HG02678 (cell line): Measurements from ENCODE around the gene ADGRG1.

Source experiments
- ATAC-seq: cut with Tn5 transposase; IDR thresholded peaks from one replicate; pipeline ENCODE4 v1.9.1; 2021; ENCODE audit warnings: mild to moderate bottlenecking, moderate library complexity; ENCODE audit not compliant: unreplicated experiment

Gene ADGRG1

DNA sequence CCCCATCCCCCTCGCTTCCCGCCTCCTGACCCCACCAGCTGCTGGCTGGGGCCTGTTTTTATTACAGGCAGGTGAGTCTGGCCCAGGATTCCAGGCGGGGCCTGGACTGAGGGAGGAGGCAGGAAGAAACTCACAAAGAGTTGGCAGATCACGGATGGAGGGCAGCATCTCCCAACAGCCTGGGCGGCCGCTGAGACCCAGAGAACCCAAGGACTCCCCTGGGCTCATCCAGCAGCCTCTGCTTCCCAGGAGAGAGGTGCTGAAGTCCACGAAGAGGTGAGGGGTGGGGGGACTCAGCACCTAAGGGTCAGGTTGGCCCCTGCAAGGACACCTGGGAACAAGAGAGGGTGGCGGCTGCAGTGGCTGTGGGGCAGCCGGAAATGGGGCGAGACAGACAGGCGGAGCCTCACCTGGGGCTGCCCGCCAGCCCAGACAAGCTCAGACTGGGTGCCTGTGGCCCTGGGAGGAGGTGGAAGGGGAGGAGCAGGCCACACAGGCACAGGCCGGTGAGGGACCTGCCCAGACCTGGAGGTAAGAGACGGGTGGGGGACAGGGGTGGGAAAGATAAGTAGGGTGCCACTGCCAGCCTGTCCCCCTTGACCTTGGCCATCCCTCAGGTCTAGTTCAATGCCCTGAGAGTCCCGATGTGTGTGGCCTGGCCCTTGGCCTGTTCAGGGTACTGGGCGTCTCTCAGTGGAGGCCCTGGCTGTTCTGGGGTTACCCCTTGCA lies 8.7 kb upstream of the ADGRG1 start:
- no peak for ATAC-seq

DNA sequence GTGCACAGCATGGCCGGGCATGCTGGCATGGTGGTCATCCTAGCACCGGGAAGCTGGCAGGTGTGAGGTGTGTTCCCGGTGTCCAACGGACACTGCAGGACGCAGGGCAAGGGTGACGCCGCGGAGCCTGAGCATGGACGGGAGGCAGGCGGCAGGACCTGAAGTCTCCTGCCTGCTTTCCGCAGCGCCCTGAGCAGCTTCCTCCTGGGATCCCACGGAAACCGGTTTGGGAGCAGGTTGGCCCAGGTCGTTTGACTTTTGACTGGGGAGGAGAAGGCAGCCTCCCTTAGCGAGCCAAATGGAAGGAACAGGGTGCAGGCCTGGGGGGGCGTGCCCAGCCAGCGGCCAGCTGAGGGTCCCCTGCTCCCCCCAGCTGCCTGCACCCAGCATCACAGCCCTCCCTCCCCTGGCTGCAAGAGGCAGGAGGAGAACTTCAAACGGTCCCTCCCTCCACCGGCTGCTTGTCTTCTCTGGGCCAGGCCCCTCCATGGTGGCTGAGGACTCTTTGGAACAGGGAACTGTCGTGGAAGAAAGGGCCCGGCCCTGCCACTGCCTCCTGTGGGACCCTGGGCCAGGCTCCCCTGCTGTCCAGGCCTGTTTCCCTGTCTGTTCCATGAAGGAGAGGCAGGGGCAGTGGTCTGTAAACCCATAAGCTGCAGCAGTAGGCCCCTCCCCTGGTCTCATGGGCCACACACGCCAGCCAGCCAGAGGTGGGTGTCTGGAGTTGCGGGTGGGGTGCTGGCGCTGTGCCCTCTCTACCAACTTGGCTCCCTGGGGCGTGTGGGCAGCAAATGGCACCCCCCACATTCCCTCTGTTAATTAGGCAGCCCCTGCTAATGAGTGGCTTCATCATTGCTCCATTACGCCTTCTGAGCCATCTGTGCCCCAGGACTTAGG lies 7.8 kb upstream of the ADGRG1 start:
- ATAC-seq, result no peak

DNA sequence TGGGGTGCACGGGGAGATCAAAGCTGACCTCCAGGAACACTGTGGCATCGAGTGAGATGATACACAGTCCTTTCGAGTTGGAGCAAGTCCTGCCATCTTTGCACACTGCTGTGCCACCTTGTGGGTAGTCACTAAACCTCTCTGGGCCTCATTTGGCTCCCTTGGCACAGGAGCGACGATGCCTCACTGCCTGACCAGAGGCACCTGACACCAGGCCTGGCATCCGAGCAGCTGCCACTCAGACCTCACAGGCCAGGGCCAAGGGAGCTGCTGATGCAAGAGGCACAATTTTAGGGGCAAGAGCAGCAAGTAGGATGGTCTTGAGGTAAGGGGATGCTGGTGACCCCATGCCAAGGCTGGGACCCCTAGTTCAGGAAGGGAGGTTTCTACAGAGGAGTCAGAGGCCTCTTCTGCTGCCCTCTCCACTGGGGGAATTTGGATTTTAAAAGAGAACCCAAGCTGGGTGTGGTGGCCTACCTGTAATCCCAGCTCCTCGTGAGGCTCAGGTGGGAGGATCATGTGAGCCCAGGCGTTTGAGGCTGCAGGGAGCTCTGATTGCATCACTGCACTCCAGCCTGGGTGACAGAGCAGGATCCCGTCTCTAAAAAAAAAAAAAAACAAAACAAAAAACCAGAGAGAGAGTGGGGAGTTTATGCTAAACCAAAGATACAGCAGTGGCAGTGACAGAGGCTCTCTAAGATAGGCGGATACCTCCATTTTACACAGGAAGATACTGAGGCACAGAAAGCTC lies 6.7 kb upstream of the ADGRG1 start:
- no peak for ATAC-seq

DNA sequence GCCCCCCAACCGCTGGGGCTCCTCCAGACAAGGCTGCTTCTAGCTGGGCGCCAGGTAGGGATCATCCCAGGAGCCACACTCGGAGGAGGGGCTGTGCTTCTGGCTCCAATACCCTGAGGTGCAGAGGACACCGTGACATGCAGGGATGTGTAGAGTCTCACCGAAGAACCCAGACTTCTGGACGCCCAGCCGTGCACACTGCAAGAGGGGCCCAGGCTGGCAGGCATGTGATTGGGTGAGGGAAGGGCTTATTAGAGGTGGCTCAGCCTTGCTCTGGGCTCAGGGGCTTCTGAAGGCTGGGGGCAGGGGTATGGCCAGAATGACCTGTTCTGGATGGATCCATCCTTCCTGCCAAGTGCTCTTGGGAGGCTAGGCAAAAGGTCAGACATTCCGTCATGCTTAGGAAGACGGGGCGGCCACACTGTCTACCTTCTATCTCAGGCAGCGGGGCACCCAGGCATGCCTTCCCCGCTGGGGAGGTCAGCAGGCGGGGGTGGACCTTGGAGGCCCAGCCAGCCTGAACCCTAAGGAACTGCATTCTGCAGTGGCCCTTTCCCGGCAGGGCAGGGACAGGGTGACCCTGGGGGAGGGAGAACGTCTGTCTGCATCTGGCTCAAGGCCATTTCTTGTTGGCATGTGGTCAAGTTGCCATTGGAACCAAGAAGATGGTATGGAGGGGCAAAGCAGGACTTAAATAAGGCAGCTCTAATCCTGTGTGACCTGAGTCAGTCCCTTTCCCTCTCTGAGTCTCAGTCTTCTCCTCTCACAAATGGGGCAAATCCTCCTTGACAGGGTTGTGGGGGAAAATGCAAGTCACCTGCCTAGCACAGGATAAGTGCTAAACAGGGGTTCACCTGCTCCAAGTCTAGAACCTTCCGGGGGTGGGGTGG lies 5.8 kb upstream of the ADGRG1 start:
- no peak for ATAC-seq

DNA sequence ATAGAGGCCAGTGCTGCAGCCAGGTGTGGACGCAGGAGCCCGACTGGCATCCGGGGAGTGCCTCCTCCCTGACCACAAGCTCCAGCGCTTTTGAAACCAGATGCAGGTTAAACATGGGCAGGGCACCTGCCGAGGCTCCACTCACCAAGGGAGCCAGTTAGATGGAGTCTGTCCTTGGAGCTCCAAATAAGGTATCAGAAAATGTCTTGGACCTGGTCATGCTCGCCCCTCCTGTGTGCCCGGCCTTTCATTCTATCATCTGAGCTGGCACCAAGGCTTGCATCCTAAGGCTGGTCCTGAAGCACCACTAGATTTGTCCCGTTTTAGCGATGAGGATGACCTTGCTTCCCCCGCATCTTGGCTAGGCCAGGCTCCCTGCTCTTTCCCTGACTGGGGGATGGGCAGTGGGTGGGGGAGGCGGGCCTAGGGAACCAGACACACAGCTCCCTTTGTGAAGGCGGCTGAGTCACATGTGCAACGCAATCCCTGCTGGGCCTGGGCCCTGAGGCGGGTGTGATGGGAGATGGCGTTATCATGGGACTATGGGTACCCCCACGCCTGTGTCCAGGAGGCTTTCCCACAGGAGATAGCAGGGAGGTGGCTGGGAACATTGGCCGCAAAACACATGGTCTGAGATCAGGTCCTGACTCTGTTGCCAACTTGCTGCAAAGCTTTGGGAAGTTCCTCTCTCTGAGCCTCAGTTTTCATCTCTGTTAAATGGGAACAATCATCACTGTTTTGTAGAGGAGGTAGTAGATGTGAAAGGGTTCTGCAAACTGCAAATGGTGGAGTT lies 5.0 kb upstream of the ADGRG1 start:
- ATAC-seq, result no peak

DNA sequence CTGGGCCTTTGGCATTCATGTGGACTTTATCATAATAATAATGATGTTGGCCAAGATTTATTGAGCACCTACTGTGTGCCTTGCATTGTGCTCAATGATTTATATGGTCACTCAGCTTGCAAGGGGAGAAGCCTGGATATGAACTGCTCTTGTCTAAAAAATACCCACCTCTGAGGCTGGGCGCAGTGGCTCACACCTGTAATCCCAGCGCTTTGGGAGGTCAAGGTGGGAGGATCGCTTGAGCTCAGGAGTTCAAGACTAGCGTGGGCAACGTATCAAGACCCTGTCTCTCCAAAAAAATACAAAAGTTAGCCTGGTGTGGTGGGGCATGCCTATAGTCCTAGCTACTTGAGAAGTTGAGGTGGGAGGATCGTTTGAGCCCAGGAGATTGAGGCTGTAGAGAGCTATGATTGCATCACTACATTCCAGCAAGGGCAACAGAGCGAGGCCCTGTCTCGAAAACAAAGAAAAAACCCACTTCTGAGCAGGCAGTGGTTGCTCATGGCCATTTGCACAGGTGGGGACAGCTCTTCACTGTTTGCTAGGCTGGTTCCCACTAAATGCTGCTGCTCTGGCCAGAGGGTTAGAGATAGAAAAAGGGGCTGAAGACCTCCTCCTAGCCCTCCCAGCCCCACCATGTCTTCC lies 4.3 kb upstream of the ADGRG1 start:
- no peak for ATAC-seq

DNA sequence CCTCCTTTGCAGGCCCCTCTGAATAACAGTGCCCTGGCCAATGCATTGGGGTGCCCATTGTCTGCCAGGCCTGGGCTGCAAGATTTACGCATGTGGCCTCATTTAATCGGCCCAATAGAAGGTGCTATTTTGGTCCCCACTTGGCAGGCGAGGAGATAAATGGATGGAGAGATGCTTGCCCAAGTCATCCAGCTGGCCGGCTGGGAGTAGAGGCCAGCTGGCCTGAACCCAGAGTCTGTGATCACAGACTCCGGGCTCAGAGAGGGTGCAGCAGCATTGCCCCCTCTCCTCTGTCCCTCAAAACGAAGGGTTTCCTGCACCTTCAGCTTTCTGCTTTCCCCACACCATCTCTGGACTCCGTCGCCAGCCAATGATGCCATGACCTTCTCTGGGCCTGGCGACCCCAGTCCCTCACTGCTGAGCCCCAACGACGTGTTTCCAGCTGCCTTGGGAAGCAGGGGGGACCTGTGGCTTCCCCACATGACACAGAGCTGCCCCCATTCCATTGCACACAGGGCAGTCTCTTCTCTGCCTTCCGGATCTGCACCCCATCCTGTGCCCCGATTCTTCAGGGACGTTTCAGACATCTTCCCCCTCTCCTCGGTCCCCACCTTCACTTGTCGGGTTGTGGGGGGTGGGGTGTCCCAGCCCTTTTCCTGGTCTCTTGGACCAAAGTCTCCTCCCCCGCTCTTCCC lies 3.5 kb upstream of the ADGRG1 start:
- ATAC-seq, result no peak

DNA sequence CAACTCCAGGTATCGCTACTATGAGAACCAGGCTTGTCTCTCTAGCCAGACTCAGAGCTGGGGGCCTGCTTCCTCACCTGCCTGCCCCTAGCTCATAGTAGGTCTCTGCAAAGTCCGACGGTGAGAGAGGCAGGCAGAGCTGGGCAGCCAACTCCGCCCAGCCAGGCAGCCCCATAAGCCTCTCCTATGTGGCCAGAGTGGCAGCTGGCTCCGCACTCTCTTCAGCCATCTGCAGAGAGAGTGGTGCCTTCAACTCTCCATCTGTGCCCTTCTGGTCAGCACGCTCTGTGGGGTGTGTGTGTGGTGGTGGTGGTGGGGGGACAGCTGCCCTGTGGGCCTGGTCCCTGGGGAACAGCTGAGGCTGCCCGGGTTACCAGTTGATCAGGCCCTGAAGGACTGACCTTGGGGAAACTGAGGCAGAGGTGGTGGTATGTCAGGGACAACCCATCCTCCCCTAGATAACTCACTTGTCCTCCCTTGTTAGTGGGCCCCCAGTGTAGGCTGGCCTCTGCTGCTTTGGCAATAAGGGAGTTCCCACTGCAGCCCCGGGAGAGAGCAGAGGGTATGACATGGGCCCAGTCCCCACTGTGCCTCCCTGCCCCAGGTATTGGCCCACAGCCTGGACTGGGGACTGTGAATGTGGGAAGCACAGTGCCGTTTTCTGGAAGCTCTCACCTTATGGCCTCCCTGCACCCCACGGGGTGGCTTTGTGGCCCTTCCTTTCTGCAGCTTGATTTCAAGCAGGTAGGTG lies 1.8 kb upstream of the ADGRG1 start:
- ATAC-seq, result no peak

DNA sequence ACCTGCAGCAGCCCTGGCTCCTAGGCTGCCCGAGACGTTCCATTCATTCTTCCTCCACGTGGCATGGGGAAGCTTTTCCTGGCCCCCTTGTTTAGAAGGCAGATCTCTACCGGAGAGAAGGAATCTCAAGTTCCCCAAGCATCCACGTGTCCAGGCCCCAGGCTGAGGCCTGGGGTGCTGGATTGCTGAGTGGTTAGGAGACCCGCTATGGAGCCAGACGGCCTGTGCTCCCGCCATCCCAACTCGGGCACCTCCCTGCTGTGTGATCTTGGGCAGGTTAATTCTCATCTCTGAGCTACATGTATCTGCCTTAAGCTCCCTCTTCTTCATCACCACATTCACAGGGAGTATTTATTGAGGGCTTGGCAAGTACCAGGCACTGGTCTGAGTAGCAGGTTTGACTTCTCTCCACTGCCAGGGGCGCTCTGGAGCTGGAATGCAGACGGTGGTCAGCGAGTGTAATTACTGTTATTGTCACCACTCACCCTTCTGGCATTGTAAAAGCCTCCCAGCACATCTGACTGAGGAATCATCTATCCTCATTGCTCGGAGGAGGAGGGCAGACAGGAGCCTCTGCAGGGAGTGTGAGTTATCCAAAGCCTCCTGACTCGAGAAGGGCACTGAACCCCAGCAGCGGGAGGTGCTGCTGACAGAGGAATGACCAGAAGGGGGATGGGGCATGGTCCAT lies 1.1 kb upstream of the ADGRG1 start:
- no peak for ATAC-seq

DNA sequence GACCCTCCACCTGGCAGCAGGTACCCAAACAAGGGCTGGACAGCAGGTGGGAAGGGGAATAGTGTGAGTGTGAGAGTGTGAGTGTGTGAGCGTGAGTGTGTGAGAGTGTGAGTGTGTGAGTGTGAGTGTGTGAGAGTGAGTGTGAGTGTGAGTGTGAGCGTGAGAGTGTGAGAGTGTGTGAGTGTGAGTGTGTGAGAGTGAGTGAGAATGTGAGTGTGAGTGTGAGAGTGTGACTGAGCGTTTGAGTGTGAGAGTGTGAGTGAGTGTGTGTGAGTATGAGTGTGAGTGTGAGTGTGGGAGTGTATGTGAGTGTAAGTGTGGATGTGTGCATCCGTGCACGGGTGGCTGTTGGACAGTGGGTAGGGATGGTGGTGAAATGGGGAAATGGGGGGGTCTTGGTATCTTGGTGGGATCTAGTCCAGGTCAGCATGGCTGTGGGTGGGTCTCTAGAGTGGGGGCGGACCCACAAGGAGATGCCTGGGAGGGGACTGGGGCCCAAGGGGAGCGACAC lies 408 bp downstream of the ADGRG1 start:
- ATAC-seq, result no peak

DNA sequence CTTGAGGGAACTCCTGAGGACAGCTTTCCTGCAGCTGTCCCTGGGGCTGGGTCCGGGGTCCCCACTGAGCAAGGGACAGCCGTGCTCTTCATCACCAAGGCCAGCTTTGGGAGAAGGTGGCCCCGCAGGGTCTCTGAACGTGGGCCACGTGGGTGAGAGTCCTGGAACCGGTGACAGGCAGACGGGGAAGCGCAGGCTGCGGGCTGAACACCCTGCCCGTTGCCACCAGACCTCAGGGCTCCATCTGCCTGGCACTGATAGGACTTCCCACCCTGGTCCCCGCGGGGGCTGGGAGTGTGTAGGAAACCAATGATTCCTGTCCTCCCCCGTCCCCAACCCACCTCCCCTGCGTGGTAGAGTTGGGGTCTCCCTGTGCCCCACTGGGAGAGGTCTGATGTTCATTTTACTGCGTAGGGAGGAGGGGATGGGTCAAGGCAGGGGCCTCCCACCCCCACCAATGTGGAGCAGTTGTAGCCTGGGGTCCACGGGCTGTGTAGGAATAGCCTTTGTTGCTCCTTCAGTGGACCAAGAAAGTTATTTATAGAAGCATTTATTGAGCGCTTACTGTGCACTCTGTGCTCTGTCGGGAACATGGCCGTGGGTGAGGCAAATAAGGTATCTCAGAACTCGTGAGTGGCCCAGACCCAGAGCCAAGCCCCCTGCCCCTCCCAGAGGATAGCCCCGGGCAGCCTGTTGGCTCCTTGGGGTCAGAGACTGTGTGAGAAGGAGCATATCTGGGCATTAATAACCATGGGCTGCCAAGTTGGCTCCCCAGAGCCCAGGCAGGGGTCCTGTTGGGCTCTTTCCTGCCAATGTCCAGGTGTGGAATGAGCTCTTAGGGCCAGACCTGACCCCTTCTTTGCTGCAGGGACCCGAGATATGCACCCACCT lies 1.3 kb downstream of the ADGRG1 start:
- ATAC-seq, result no peak

DNA sequence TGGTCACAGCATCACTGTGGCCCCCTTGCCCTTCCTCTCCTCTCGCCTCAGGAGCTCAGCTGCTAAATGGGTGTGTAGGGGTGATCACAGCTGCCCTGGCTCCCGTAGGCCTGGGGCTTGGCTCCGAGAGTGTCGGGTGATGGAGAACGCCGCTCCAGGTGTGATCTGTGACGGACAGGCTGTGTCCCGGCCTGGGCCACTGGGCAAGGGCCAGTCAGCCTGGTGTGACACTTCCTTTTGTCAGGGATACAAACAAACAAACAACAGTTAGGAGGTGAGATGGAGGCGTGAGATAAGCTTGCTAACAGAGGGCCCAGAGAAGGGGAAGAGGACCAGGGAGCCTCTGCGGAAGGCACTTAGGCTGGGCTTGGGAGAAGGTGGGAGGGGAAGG lies 2.0 kb downstream of the ADGRG1 start:
- ATAC-seq, result no peak

DNA sequence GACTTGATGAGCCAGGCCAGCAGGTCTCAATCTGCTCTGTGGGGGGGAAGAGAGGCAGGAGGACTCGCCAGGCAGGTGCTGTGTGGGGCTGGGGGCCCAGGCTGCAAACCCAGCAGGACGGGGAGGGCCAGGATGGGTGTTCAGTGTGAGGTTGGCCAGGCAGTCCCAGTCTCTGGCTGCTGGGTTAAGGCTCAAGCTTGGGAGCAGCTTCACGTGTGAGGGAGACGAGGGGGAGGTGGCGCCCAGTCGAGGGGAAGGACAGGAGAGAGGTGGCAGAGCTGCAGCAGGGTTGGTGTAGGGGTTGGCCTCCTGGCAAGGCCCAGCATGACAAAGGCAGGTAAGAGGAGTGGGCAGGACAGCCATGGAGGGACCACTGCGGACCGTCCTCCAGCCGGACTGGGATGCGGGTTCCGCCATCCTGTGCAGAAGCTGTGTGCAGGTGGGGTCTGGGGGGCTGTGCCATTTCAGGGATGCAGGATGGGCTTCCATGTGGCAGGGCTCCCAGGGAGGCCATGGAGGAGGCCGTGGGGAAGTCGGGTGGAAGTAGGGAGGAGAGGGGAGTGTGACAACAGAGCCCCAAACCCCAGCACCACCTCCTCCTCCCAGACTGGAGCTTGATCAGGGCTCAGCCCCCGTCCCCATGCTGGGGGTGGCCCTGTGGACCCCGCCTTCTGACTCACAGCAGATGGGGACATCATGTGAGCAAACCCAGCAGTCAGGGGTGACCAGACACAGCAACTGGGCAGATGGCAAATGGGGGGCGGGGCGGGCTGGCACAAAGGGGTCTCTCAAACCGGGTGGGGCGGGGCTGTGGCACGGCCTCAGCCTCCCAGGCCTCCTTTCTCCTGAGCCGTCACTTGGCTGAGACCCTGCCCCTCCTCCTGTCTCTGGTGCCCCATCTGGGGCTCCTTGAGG lies 2.8 kb downstream of the ADGRG1 start:
- ATAC-seq, result no peak

DNA sequence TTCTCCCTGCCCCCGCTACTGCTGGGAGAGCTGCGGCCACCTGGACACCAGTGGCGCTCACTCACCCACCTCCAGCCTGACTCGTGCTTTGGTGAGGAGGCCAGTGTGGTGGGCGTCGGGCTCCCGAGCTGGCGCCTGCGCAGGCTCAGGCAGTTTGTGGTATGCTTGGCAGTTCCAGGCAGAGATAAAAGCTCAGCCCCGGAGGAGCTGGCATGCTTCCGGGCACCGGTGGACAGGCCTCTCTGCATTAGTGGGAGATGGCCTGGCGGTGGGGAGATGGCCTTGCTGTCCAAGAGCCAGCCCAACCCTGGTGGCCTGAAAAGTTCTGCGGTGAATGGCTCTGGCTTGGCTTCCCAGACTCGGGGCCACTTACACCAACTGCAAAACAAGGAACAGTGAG lies 4.1 kb downstream of the ADGRG1 start:
- no peak for ATAC-seq

DNA sequence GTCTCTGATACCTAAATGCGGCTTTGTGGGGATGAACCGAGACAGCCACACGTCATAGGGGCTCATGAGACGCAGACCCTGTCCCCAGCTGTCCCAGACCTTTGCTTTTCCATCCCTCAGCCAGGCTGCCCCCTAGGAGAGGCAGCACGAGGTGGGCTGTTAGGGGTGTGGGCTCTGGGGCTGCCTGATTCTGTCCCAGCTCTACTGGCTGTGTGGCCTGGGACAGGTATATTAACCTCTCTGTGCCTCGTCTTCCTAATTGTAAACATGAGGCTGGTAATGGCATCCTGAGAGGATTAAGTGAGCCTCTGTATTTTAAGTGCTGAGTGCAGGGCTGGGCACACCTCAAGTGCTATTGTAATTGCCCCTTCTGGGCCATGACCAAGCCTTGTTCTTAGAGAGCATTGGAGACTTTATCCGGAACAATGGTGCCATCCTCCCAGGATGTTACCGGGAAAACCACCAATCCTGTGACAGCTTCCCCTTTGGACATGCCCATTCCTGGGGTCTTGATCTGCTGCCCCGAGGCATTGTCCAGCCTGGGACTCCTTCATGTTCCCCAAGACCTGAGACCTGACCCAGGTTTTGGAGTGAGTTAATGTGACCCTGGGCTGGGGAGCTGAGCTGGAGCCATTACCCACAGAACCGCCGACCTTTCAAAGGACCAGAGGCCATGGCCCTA lies 5.1 kb downstream of the ADGRG1 start:
- no peak for ATAC-seq
